Adipose tissue (tissue), 3 donors: ENCODE results near the gene RAB1B. TPM values are rescaled to one million over a fixed set of nuclear protein-coding genes. Genes with fewer than 3 reads are reported as not detected.
"Not testable (repeated sequence)": the region's sequence is repeated elsewhere in the genome, so short reads cannot be mapped to it uniquely, and the experiment has no call there.

Experiments used
- H3K27ac ChIP-seq: one replicate; pipeline ENCODE4 v1.5.1; 2013; ENCODE audit warnings: low read depth, low read length
- WGBS, 3 donors: extraction: QIAGEN DNeasy Blood & Tissue Kit; methylation state at CpG; one replicate each; pipeline ENCODE4 v1.1.7; 2013; 5-methylcytosine and 5-hydroxymethylcytosine counted together
- polyA plus RNA-seq, 3 donors: library from polyadenylated mRNA; stranded (reverse); fragments of 200-250 nt; gene quantifications; one replicate each; pipeline ENCODE4 v1.2.3, GENCODE V29; 2013
- donor health status: healthy with polysubstance abuse.
- donor health status: Bipolar disorder and iron deficiency.
- donor health status: healthy.

RAB1B gene
- polyA plus RNA-seq, 3 donors = 70.3 to 188 (median 183) TPM

DNA sequence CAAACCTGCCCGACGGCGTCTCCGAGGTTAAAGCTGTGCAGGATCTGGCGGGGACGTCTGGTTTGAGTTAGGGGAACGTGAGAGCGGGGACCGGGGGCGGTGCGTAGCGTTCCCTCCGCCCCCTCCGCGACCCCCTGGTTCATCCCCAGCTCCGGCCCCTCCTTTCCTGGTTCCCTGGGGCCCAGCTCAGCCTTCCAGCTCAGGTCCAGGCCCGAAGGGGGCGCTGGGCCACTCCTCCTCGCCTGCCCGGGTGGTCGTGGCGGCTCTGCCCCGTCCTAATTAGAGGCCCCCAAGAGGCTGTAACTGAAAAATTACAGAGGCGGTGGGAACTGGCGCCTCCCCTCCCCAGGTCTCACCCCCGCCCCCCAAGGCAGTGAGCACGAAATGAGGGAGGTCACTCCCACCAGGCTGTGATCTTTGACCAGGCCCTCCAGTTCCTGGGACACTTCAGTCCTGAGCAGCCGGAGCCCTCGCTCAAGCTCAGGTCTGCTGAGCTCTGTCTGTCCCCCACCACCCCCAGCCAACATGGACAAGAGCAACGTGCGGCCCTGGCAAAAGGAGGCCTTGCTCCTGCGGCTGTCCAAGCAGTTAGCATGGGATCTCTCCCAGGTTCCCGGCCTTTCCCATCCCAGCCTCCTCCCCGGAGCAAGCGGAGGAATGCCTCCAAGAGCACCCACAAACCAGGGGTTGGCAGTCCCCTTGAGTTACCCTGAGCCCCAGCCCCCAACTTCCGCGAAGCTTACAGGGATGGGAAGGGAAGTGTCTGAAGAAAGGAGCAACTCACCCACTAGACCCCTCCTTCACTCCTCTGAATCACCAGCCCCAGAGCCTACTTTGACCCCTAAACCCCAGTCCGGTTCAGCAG, 45.1 kb downstream of the RAB1B start:
- H3K27ac ChIP-seq = peak overlapping the region; percentile 78
- 34 to 45% (median 39%) methylated on average over 32 to 38 of the region's 38 CpGs for WGBS, 3 donors

DNA sequence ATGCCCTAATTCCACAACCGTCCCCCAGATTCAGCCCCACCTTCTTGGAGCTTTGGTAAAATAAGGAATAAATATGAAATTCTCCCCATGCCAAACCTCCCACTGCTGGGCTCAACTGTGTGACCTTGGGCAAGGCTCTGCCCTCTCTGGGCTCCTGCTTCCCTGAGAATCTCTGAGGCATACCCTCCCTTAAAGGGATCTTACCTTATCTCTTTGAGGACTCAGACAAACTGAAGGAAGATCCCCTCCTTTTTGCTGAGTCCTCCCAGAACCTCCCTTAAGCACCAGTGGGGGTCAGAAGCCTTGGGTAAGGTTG, 45.7 kb downstream of the RAB1B start:
- WGBS, 3 donors = 55 to 100% (median 76%) methylated on average over 1 of the region's 1 CpG
- H3K27ac ChIP-seq = no peak overlapping the region

DNA sequence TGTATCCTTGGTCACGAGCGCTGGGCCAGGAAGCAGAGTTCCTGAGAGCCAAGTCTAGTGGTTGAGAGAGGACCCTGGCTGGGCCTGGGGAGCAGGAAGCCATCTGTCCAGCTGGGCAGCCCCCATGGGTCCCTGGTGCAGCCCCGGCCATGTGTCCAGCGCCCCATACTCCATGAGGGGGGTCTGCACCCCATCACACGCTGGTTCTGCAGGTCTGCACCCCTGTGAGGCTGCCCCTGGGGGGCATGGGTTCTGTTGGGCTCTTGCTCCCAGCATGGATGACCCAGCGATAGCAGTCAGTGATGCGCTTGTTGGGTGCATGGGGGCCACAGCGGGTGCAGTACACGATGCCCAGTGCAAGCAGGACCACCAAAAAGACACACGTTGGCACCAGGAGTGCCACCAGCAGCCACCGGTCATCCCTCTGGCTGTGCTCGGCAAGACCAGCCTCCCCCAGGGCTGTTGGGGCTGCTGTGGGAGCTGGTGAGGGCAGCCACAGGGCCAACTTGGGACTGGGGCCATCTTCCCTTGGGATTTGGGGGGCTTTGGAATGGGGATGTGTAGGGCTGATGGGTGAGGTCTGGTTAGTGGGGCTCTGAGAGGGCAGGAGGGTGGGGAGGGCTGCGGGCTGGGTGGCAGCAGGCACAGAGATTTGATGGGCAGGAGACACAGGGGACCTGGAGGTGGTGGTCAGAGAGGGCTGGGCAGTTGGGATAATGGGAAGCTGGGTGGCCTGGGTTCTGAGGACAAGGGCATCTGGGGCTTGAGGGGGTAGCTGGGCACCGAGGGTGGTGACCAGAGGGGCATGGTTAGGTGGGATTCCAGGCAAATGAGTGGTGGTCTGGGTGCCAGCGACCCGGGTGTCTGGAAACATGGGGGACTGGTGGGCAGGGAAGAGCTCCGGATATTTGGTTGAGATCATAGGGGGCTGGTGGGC, 46.4 kb downstream of the RAB1B start:
- 52 to 80% (median 67%) methylated on average over 17 of the region's 17 CpGs for WGBS, 3 donors
- no peak overlapping the region for H3K27ac ChIP-seq

DNA sequence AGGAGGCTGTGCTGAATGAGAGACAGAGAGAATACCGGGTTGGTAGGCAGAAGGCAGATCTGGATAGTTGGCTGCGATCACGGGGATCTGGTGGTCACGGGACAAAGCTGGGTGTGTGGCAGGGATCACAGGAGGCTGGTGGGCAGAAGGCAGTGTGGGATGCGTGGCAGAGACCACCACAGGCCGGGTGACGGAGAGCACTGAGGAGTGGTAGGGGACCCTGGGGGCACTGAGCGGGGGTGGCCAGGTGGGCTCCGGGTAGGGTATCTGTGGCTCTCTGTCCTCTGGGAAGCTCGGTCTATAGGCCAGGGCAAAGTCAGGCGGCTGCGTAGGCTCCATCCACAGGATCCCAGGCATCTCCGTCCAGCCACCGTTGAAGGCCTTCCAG, 47.1 kb downstream of the RAB1B start:
- H3K27ac ChIP-seq = no peak overlapping the region
- WGBS, 3 donors = 69 to 89% (median 72%) methylated on average over 11 to 14 of the region's 14 CpGs

DNA sequence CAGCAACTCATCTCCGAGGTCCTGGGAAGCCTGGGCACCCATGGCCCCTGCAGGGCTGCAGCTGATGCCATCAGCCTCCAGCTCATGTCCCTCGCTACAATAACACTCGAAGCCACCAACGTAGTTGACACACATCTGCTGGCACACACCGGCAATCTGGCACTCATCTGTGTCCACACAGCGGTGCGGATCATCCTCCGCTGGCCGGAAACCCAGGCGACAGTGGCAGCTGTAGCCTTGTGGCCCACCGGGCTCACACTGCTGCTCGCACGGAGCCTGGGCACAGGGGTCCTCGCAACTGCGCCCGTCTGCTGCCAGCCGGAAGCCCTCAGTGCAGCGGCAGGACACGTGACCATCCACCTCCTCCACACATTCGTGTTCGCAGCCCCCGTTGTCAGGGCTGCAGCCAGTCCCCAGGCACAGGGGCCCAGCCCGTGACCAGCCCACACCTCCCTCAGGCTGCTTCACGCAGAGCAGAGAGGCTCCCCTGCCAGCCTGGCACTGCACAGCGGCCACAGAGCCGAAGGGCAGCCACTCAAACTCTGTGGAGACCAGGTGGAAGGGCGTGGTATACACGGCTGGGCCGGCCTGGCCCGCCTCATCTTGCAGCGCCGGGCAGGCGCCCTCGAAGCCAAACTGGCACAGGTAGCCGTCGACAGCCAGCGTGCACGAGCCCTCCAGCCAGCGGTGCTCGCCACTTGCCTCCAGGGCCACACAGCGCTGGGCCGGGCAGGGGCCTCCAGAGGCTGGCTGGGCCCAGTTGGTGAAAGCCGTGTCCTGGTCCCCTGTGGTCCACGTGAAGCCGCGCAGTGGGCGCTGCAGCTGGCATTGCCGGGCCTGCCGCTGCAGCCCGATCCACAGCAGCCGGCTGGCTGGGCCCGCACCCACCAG, 47.7 kb downstream of the RAB1B start:
- WGBS, 3 donors = 47 to 75% (median 65%) methylated on average over 51 to 52 of the region's 52 CpGs
- H3K27ac ChIP-seq = no peak overlapping the region

DNA sequence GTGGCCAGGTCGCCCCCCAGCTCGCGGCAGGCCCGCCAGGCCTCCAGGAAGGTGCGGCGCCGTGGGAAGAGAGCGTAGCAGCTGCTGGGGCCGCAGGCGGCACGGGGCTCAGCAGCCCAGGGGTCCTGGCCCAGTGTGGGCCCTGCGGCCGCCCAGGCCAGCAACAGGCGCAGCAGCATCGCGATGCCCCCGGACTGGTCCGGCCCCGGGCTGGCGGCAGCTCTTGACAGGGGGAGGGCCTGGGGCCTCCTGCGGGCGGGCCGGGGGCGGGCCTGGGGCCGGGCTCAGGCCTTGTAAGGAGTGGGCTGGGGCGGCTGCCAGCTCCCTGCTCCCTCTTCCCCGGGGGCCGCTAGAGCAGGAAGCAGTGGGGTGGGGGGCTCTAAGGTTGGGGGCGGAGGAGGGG, 48.4 kb downstream of the RAB1B start, which contains the start of gene CD248:
CD248 (minus strand) TSS at position 196 of the 403 bp plus-strand sequence; CDS start at position 179, 17 bp downstream.
- H3K27ac ChIP-seq = peak within 1 kb of the TSS; percentile 72

DNA sequence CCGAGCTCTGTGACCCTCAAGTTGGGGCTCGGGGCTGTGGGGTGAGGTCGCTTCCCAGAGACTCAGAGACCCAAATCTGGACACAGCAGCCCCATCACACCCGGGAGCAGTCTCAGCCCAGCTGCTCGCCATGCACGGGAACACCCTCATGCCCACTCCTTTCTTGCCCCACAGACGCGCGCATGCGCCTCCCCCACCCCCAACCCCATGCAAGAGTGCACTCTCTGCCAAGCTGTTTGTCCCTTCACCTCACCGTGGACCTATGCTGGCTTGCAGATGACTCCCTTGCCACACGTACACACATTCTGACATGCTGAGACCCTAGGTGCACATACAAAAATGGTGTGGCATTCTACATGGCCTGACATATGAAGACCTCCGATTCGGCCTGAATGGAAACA, 48.9 kb downstream of the RAB1B start:
- H3K27ac ChIP-seq = peak overlapping the region; percentile 72
- WGBS, 3 donors = 3 to 37% (median 5%) methylated on average over 12 to 14 of the region's 14 CpGs

More for the DNA sequence above, 48.4 kb downstream of the RAB1B start, which contains the start of gene CD248:
- 11 to 30% (median 13%) methylated on average over 19 to 29 of the region's 29 CpGs for WGBS, 3 donors

DNA sequence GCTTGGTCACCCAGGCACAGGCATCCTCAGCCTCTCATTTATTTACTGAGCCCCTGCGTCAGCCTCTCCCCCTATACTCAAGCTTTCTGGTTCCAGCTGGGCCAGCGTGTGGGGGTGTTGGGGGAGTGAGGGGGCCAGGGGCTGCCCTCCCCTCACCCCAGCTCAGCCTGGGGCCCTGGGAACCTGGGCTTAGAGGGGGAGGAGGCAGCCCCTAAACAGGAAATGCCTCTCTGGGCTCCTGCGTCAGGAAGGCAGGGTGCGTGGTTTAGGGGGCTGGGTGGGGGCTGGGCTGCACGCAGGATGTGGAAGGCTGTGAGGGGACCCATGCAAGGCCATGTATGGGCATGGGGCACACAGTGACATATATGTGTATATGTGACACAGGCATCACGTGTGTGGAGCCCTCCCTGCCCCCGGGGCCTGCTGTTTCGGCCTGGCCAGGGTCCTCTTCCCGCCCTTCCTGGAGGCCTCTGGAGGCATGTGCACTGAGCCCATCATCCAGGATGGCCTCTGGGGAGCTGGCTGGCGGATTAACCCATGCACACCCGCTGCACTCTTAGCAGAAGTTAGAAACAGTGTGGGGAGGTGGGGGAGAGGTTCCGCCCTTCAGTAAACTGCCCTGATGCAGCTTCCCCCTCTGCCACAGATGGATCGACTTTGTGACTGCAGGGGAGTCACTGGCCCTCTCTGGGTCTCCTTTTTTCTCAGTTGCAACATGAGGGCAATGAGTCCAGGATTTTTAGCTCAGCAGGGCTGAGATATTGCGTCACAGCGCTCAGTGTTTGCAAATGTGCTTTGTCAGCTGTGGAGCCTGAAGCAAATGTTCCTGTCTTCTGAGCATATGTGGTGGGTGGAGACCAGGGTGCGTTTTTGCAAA, 49.5 kb downstream of the RAB1B start:
- WGBS, 3 donors = 13 to 43% (median 15%) methylated on average over 15 to 16 of the region's 16 CpGs
- H3K27ac ChIP-seq = peak overlapping the region; percentile 20

DNA sequence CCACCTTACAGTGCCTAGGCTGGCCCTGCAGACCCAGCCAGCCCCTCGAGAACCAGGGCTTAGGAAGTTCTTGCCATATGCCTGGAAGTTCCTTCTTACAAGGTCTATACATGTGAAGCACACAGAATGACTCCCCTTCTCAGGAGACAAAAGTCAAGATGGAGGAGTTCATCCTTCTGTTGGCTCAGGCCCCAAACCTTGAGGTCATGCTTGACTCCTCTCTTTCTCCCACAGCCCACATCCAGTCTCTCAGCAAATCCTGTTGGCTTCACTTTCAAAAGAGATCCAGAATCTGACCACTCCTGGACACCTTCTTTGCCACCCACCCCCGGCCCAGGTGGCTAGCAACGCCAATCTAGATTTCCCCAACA, 50.1 kb downstream of the RAB1B start:
- WGBS, 3 donors = 39 to 76% (median 48%) methylated on average over 3 of the region's 3 CpGs
- no peak overlapping the region for H3K27ac ChIP-seq

DNA sequence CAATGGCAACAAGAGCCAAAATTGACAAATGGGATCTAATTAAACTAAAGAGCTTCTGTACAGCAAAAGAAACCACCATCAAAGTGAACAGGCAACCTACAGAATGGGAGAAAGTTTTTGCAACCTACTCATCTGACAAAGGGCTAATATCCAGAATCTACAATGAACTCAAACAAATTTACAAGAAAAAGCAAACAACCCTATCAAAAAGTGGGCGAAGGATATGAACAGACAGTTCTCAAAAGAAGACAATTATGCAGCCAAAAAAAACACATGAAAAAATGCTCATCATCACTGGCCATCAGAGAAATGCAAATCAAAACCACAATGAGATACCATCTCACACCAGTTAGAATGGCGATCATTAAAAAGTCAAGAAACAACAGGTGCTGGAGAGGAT, 51.9 kb downstream of the RAB1B start:
- not testable (repeated sequence) for H3K27ac ChIP-seq
- 67 to 99% (median 91%) methylated on average over 1 to 2 of the region's 2 CpGs for WGBS, 3 donors

DNA sequence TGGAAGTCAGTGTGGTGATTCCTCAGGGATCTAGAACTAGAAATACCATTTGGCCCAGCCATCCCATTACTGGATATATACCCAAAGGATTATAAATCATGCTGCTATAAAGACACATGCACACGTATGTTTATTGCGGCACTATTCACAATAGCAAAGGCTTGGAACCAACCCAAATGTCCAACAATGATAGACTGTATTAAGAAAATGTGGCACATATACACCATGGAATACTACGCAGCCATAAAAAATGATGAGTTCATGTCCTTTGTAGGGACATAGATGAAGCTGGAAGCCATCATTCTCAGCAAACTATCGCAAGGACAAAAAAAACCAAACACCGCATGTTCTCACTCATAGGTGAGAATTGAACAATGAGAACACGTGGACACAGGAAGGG, 52.3 kb downstream of the RAB1B start:
- 84 to 96% (median 89%) methylated on average over 6 of the region's 6 CpGs for WGBS, 3 donors
- H3K27ac ChIP-seq = not testable (repeated sequence)

DNA sequence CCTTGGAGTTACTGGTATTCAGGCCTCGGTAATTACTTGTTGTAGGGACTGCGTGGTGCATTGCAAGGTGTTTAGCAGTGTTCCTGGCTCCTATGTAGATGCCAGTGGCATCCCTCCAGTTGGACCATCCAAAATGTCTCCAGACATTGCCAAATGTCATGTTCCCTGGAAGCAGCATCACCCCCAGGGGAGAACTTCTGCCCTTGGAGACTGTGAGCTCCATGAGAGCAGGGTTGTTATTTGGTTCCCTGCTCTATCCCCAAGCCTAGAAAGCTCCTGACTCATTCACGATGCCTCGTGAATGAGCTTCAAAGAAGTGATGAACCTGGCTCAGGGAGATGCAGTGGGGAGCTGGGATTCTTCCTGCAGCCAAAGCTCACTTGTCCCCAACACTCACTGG, 53.2 kb downstream of the RAB1B start:
- WGBS, 3 donors = 67 to 80% (median 76%) methylated on average over 4 of the region's 4 CpGs
- no peak overlapping the region for H3K27ac ChIP-seq

DNA sequence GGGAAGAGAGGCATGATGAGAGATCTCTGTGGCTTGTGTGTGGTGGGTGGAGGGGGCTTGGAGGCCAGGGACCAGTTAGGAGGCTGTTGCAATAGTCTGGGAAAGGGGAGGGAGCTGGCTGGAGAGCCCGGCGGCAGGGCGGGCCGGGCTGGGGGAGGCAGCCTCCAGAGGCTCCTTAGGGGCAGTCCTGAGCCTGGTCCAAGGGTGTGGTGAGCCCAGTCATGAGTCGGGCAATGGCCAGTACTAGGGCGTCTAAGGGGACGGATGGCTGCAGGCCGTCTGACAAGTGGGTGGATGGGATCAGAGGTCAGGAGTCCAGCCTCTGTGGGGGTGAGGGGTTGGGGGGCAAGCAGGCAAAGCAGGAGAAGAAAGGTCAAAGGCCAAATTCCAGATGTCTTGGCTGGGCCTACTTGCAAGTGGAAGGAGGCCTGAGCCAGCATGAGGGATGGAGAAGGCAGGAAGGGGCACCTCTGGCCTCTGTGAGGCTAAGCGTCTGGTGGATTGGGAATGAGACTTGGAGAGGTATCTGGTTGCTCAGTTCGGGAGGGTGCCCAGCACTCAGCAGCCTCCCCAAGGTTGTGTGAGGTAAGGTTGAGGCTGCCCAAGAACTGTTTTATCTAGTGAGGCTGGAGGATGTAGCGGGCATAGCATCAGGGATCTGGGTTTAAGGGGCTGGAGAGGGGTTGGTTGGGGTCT, 54.4 kb downstream of the RAB1B start:
- no peak overlapping the region for H3K27ac ChIP-seq
- WGBS, 3 donors = 62 to 78% (median 64%) methylated on average over 11 of the region's 11 CpGs

DNA sequence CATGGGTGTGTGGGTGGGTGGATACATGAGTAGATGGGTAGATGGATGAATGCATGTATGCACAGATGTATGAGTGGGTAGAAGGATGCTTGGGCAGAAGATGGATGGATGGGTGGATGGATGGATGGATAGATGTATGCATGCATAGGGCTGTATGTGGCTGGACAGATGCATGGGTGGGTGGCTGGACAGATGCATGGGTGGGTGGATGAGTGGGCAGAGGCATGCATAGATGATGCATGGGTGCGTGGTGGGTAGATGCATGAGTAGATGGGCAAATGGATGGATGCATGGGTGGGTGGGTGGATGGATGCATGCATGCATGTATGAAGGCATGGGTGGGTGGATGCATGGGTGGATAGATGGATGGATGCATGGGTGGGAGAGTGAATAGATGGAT, 55.2 kb downstream of the RAB1B start:
- 95 to 100% (median 100%) methylated on average over 1 of the region's 1 CpG for WGBS, 3 donors
- H3K27ac ChIP-seq = no peak overlapping the region

DNA sequence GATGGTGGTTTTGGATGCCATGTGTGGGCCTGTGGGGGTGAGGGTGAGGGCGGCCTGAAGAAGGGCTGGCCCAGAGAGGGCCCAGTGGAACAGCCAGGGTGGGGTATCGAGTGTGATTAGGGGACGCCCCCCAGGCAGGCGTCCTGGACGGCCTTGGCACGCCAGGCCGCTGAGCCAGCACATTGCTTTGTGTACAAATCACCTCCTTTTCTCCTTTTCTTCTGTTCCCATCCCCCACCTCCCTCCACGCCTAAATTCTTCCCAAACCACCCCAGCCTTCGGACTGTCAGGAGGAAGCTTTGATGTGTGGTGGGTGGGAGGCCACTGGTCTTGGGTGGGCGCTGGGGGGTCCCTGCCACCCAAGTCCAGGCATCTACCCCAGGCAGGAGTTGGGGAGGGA, 56.2 kb downstream of the RAB1B start:
- 52 to 68% (median 63%) methylated on average over 8 to 10 of the region's 10 CpGs for WGBS, 3 donors
- H3K27ac ChIP-seq = no peak overlapping the region

DNA sequence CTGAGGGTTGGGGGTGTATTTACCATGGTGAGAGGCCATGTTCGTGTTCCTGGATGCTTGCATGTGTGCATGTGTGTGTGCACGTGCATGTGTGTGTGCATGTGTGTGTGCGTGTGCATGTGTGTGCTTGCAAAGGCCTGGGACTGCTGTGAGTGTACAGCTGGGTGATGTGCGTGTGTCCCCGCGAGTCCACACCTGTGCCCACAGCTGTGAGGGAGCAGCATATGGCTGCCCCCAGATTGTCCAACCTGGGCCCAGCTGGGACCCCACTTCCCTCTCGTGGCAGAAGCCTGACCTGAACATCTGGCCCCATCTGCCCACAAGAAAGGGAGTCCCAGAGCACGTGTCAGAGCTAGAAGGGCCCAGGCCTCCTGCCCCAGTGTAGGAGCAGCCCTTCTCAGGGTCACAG, 56.8 kb downstream of the RAB1B start:
- no peak overlapping the region for H3K27ac ChIP-seq
- 73 to 76% (median 74%) methylated on average over 8 of the region's 8 CpGs for WGBS, 3 donors
